SK-N-SH (cell line): Measurements from ENCODE around the gene MRPL36. TPM values are rescaled to one million over a fixed set of nuclear protein-coding genes. Genes with fewer than 3 reads are reported as not detected.

ENCODE experiments used
- CTCF ChIA-PET: fragments of 300-600, 350-600 bp; formaldehyde crosslinking; extraction: SDS; loops from one replicate; lab custom pipeline; 2021; lab: Yijun Ruan, JAX
- POLR2A ChIA-PET: fragments of 350-600 bp; sonication (Branson Sonifier 250); formaldehyde crosslinking; extraction: SDS; loops from one replicate; lab custom pipeline; 2020; ENCODE audit warnings: antibody characterized with exemption, inconsistent platforms; lab: Yijun Ruan, JAX
- DNase-seq: peaks from one replicate; pipeline ENCODE4 v3.0.0; 2012
- H2AFZ ChIP-seq: fragments of 200-600 bp; sonication (generic); 2 replicates; pipeline ENCODE4 v1.8.1; 2016; ENCODE audit warnings: antibody characterized with exemption, mild to moderate bottlenecking, low read depth
- H3F3A ChIP-seq: fragments of 200-600 bp; sonication (generic); replicated peaks from 2 replicates; pipeline ENCODE3; 2016; ENCODE audit warnings: antibody characterized with exemption, mild to moderate bottlenecking; ENCODE audit not compliant: insufficient read depth
- H3K27ac ChIP-seq, 2 experiments: fragments of 200-500 bp in 1 of 2; fragments of 200-600 bp in 1 of 2; sonication (Bioruptor generic) in 1 of 2; sonication (generic), shearing (Covaris generic) in 1 of 2; 2 replicates each; pipeline versions ENCODE4 v1.5.1 to v1.6.1; 2014 to 2016; ENCODE audit warnings: low read depth in 2 of 2, inconsistent platforms in 1 of 2, low read length in 1 of 2, mild to moderate bottlenecking in 1 of 2, mixed read lengths in 1 of 2
- H3K27me3 ChIP-seq: fragments of 200-600 bp; sonication (generic), shearing (Covaris generic); 2 replicates; pipeline ENCODE4 v1.6.1; 2016; ENCODE audit warnings: mixed run types; ENCODE audit not compliant: insufficient read depth
- H3K36me3 ChIP-seq, 2 experiments: fragments of 200-500 bp in 1 of 2; fragments of 200-600 bp in 1 of 2; sonication (Bioruptor generic) in 1 of 2; sonication (generic) in 1 of 2; replicated peaks in 1 of 2; 2 replicates each; pipeline versions ENCODE3 to v1.5.1; 2014 to 2016; ENCODE audit warnings: low read length in 1 of 2, mild to moderate bottlenecking in 1 of 2; ENCODE audit not compliant: insufficient read depth in 2 of 2, control insufficient read depth in 1 of 2
- H3K4me1 ChIP-seq, 2 experiments: fragments of 200-500 bp in 1 of 2; fragments of 200-600 bp in 1 of 2; sonication (Bioruptor generic) in 1 of 2; sonication (generic), shearing (Covaris generic) in 1 of 2; 2 replicates each; pipeline versions ENCODE4 v1.5.1 to v1.6.1; 2014 to 2016; ENCODE audit warnings: low read depth in 1 of 2, low read length in 1 of 2, mixed run types in 1 of 2; ENCODE audit not compliant: insufficient read depth in 2 of 2, control insufficient read depth in 1 of 2
- H3K4me2 ChIP-seq: fragments of 200-600 bp; sonication (generic), shearing (Covaris generic); 2 replicates; pipeline ENCODE4 v1.6.1; 2017; ENCODE audit warnings: mixed run types
- H3K4me3 ChIP-seq, 2 experiments: fragments of 200-500 bp in 1 of 2; fragments of 200-600 bp in 1 of 2; sonication (Bioruptor generic) in 1 of 2; sonication (generic), shearing (Covaris generic) in 1 of 2; 2 replicates each; pipeline versions ENCODE4 v1.5.1 to v1.8.1; 2014 to 2016; ENCODE audit warnings: low read depth in 2 of 2, inconsistent platforms in 1 of 2, low read length in 1 of 2, mild to moderate bottlenecking in 1 of 2, mixed read lengths in 1 of 2, moderate library complexity in 1 of 2
- H3K79me2 ChIP-seq: fragments of 200-600 bp; sonication (generic); 2 replicates; pipeline ENCODE4 v1.8.1; 2017; ENCODE audit warnings: mild to moderate bottlenecking; ENCODE audit not compliant: insufficient read depth
- H3K9ac ChIP-seq: fragments of 200-600 bp; sonication (generic); 2 replicates; pipeline ENCODE4 v1.6.1; 2017; ENCODE audit warnings: mixed run types
- H3K9me2 ChIP-seq: fragments of 200-600 bp; sonication (generic); 2 replicates; pipeline ENCODE4 v1.6.1; 2017; ENCODE audit warnings: mixed run types
- H3K9me3 ChIP-seq: fragments of 200-600 bp; sonication (generic); 2 replicates; pipeline ENCODE4 v1.6.1; 2017; ENCODE audit warnings: mixed run types, mild to moderate bottlenecking, moderate library complexity
- H4K20me1 ChIP-seq: fragments of 200-600 bp; sonication (generic); 2 replicates; pipeline ENCODE4 v1.6.1; 2017; ENCODE audit warnings: mild to moderate bottlenecking, mixed run types; ENCODE audit not compliant: insufficient read depth
- EP300 ChIP-seq, 2 experiments: IDR thresholded peaks; 2 replicates each; pipeline versions ENCODE4 v1.4.0 to v1.6.1; 2012; ENCODE audit warnings: borderline replicate concordance in 1 of 2, low read depth in 1 of 2, low read length in 1 of 2
- FOSL2 ChIP-seq: IDR thresholded peaks from 2 replicates; pipeline ENCODE4 v1.4.0; 2012; ENCODE audit warnings: low read depth, mild to moderate bottlenecking, moderate library complexity, borderline replicate concordance
- FOXM1 ChIP-seq: IDR thresholded peaks from 2 replicates; pipeline ENCODE4 v1.4.0; 2012; ENCODE audit warnings: low read depth, mild to moderate bottlenecking
- GABPA ChIP-seq: IDR thresholded peaks from 2 replicates; pipeline ENCODE4 v1.4.0; 2012; ENCODE audit warnings: low read depth, mild to moderate bottlenecking
- IRF3 ChIP-seq: fragments of 150-350 bp; IDR thresholded peaks from 2 replicates; pipeline ENCODE4 v1.6.1; 2016; ENCODE audit warnings: mild to moderate bottlenecking, low read depth, low read length
- JUND ChIP-seq: IDR thresholded peaks from 2 replicates; pipeline ENCODE4 v1.4.0; 2012
- MEF2A ChIP-seq: IDR thresholded peaks from 2 replicates; pipeline ENCODE4 v1.4.0; 2012; ENCODE audit warnings: low read depth, borderline replicate concordance
- NFIC ChIP-seq: IDR thresholded peaks from 2 replicates; pipeline ENCODE4 v1.4.0; 2012; ENCODE audit warnings: borderline replicate concordance
- RFX5 ChIP-seq: IDR thresholded peaks from 2 replicates; pipeline ENCODE4 v1.6.1; 2012; ENCODE audit warnings: mild to moderate bottlenecking, improper control_type of control experiment, low read length
- TCF12 ChIP-seq: IDR thresholded peaks from 2 replicates; pipeline ENCODE4 v1.4.0; 2012
- TEAD4 ChIP-seq: IDR thresholded peaks from 2 replicates; pipeline ENCODE4 v1.4.0; 2012; ENCODE audit warnings: mild to moderate bottlenecking, borderline replicate concordance; ENCODE audit not compliant: insufficient read depth
- USF1 ChIP-seq: IDR thresholded peaks from 2 replicates; pipeline ENCODE4 v1.4.0; 2012; ENCODE audit warnings: low read depth, borderline replicate concordance
- USF2 ChIP-seq: fragments of 150-350 bp; IDR thresholded peaks from 2 replicates; pipeline ENCODE4 v1.6.1; 2017; ENCODE audit warnings: antibody characterized with exemption, low read length, low read depth, borderline replicate concordance
- ZBTB33 ChIP-seq: IDR thresholded peaks from 2 replicates; pipeline ENCODE4 v1.4.0; 2012; ENCODE audit warnings: low read depth, borderline replicate concordance
- WGBS: methylation state at CpG from one replicate; pipeline ENCODE4 v1.1.6; 2017; ENCODE audit warnings: low lambda C conversion rate; 5-methylcytosine and 5-hydroxymethylcytosine counted together
- polyA plus RNA-seq, 3 experiments: library from polyadenylated mRNA; depleted of rRNA; stranded (reverse); fragments of >200 nt; gene quantifications; 2 replicates each; pipeline ENCODE4 v1.2.3, GENCODE V29; 2012

Gene MRPL36
- polyA plus RNA-seq, 1 of the 3 experiments (the other 2 are of a cell fraction), result 78.4 TPM

GRCh38 chr5:1815881-1816292, 16.2 kb upstream of the MRPL36 start:
- H3F3A ChIP-seq, result no peaks in the 10 kb centered on the region
- 95% methylated on average over 16 of the region's 17 CpGs for WGBS
- 0 out of 2 replicates have a peak, but pooled peaks cover 2% of the 10 kb centered on the region for H4K20me1 ChIP-seq
- H3K9me2 ChIP-seq, result no peaks in the 10 kb centered on the region
- H3K4me2 ChIP-seq, result no peak overlapping the region
- ChIA-PET POLR2A (no interaction called here), CTCF (no interaction called here)
- H3K27me3 ChIP-seq, result no peaks in the 10 kb centered on the region
- H2AFZ ChIP-seq, result no peak overlapping the region
- H3K36me3 ChIP-seq, result peaks cover 30 to 82% of the 10 kb centered on the region in 2 experiments
- H3K4me3 ChIP-seq, result no peak overlapping the region
- H3K27ac ChIP-seq, result no peak overlapping the region
- no peaks in the 10 kb centered on the region for H3K4me1 ChIP-seq
- no peaks in the 10 kb centered on the region for H3K9me3 ChIP-seq
- DNase-seq, result no peak
- no peak for TF ChIP-seq TEAD4
- TF ChIP-seq TCF12, result no peak
- no peak overlapping the region for H3K9ac ChIP-seq
- peaks cover 3% of the 10 kb centered on the region; the same call in 1 of the 2 replicates for H3K79me2 ChIP-seq

- no peak overlapping the region for H3K27ac ChIP-seq
- no peak for DNase-seq
- H3K79me2 ChIP-seq, result peaks cover 7% of the 10 kb centered on the region; the same call in 1 of the 2 replicates
- CTCF ChIA-PET, result no interaction called here
- H3K27me3 ChIP-seq, result no peaks in the 10 kb centered on the region
- no peak for TF ChIP-seq EP300 (IDR thresholded peaks at IDR 0.05; ENCODE audit: borderline replicate concordance in 1 of 2, low read depth in 1 of 2, low read length in 1 of 2)
- TF ChIP-seq JUND, result no peak
- no peak for TF ChIP-seq MEF2A
- no peak for TF ChIP-seq IRF3
- TF ChIP-seq RFX5, result no peak
- TF ChIP-seq TEAD4, result no peak
- no peak for TF ChIP-seq USF1
- no peak for TF ChIP-seq NFIC
- no peak for TF ChIP-seq FOSL2
- no peak for TF ChIP-seq FOXM1
- no peak for TF ChIP-seq USF2
- no peak for TF ChIP-seq ZBTB33
- no peak for TF ChIP-seq GABPA
- no peak for TF ChIP-seq TCF12
- no peak overlapping the region for H3K4me3 ChIP-seq
- 0 out of 2 replicates have a peak, but pooled peaks cover 2% of the 10 kb centered on the region for H4K20me1 ChIP-seq
- peaks cover 28 to 82% of the 10 kb centered on the region in 2 experiments for H3K36me3 ChIP-seq
- no peak overlapping the region for H2AFZ ChIP-seq
- POLR2A ChIA-PET, result no interaction called here
- no peaks in the 10 kb centered on the region for H3K9me3 ChIP-seq
- H3K4me1 ChIP-seq, result no peaks in the 10 kb centered on the region
- no peaks in the 10 kb centered on the region for H3K9me2 ChIP-seq
- WGBS, result 86% methylated on average over 15 of the region's 18 CpGs
- H3F3A ChIP-seq, result no peaks in the 10 kb centered on the region
- no peak overlapping the region for H3K4me2 ChIP-seq
- H3K9ac ChIP-seq, result no peak overlapping the region
Observed at GRCh38 chr5:1815071-1815786, 15.6 kb upstream of the MRPL36 start.
